DMS153 (cell line): ENCODE results near the gene MED13.
"Not testable (repeated sequence)": the region's sequence is repeated elsewhere in the genome, so short reads cannot be mapped to it uniquely, and the experiment has no call there.

Source experiments
- DNase-seq: peaks from one replicate; lab custom pipeline; 2025; lab: John Stamatoyannopoulos, UW

MED13 gene

GRCh38 chr17:62090021-62090824 is 25.1 kb upstream of the MED13 start:
- no peak for DNase-seq

DNA sequence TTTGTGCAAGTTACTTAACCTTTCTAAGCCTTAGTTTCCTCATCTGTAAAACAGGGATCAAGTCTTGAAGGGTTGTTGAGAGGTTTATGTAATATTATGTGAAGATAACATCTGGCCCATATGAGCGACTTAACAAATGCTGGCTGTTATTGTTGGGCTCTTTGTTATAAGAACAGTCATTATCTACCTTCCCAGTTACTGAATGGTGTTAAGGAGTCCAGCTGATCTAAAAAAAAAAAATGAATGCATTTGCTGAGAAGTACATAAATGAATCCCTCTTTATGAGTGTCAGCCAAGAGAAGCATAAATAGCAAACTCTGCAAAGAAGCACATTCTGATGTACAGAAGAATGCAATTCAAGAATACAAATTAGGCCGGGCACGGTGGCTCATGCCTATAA is 24.3 kb upstream of the MED13 start:
- DNase-seq: no peak

DNA sequence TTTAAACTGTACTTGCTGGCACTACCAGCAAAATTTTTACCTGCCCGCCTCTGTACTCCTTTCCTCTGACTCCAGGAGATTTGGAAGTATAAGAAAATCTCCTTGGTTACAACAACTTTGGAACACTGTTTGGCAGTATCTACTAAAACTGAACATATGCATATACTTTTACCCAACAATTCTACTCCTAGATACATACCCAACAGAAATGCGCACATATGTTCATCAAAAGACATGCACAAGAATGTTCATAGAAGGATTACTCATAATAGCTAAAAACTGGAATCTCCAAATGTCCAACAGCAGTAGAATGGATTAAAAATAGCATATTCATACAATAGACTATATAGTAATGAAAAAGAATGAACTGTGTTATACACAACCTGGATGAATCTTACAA is 21.7 kb upstream of the MED13 start:
- no peak for DNase-seq

- no peak for DNase-seq
Measured at GRCh38 chr17:62085511-62086408, 20.7 kb upstream of the MED13 start.

DNA sequence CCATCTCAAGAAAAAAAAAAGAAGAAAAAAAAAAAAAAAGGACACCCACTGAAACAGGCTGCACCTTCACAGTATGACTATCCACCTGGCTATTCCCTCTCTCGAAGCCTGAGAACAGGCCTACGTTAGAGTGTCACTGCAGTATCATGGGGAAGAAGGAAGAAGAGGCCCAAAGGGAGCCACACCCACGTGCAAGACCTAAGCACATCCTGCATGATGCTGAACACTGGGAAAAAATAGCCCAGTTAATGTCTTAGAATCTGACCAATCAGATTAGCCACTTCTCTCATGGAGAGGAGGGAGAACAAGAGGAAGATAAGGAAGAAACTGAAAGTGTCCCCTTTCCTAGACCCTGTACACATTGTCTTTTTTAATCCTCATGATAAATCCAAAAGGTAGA is 19.5 kb upstream of the MED13 start:
- no peak for DNase-seq

- DNase-seq: no peak
Measured at GRCh38 chr17:62083651-62084050, 18.6 kb upstream of the MED13 start.

- DNase-seq: no peak
Measured at GRCh38 chr17:62080647-62081046, 15.6 kb upstream of the MED13 start.

GRCh38 chr17:62078009-62078408 is 12.9 kb upstream of the MED13 start:
- no peak for DNase-seq

DNA sequence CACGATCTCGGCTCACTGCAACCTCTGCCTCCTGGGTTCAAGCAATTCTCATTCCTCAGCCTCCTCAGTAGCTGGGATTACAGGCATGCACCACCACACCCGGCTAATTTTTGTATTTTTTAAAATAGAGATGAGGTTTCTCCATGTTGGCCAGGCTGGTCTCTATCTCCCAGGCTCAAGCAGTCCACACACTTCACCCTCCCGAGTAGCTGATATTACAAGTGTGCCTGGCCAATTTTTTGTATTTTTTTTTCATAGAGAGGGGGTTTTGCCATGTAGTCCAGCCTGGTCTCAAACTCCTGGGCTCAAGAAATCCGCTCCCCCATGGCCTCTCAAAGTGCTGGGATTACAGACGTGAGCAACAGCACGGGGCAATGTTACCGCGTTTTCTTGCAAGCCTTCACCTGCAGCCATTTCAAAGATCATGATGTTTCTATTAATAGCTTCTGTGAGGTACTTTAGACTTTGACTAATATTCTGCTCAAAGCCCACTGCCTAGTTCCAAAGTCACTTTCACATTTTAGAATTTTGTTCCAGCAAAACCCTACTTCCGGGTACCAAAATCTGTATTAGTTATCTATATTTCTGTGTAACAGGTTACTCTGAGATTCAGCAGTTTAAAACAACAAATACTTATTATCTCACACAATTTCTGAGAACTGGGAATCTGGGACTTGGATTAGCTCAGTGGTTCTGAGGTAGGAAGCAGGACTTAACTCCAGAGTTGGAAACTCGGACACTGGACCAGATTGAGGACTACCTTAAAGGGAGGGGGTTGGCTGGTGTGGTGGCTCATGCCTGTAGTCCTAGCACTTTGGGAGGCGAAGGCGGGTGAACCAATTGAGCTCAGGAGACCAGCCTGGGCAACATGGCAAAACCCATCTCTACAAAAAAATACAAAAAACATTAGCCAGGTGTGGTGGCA is 12.0 kb upstream of the MED13 start:
- no peak for DNase-seq

- no peak for DNase-seq
Measured at GRCh38 chr17:62075308-62075815, 10.3 kb upstream of the MED13 start.

DNA sequence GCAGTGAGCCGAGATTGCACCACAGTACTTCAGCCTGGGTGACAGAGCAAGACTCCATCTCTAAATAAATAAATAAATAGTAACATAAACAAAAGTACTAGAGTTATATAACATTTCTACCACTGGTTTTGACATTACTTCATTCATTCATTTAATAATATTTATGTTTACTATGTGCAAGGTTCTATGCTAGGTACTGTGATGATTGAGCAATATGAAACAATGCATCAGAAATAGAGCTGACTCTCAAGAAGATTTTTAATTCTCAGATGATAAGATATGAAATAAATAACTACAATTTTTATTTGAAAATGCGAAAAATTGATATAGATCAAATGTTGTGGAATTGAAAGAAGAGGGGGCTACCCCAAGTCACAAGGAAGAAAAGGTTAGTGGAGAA is 8.9 kb upstream of the MED13 start:
- no peak for DNase-seq

DNA sequence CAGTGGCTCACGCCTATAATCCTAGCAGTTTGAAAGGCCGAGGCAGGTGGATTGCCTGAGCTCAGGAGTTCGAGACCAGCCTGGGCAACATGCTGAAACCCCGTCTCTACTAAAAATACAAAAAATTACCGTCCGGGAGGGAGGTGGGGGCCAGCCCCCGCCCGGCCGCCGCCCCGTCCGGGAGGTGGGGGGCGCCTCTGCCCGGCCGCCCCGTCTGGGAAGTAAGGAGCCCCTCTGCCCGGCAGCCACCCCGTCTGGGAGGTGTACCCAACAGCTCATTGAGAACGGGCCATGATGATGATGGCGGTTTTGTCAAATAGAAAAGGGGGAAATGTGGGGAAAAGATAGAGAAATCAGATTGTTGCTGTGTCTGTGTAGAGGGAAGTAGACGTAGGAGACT is 7.8 kb upstream of the MED13 start:
- not testable (repeated sequence) for DNase-seq

GRCh38 chr17:62070900-62071299 is 5.8 kb upstream of the MED13 start:
- DNase-seq: no peak

DNA sequence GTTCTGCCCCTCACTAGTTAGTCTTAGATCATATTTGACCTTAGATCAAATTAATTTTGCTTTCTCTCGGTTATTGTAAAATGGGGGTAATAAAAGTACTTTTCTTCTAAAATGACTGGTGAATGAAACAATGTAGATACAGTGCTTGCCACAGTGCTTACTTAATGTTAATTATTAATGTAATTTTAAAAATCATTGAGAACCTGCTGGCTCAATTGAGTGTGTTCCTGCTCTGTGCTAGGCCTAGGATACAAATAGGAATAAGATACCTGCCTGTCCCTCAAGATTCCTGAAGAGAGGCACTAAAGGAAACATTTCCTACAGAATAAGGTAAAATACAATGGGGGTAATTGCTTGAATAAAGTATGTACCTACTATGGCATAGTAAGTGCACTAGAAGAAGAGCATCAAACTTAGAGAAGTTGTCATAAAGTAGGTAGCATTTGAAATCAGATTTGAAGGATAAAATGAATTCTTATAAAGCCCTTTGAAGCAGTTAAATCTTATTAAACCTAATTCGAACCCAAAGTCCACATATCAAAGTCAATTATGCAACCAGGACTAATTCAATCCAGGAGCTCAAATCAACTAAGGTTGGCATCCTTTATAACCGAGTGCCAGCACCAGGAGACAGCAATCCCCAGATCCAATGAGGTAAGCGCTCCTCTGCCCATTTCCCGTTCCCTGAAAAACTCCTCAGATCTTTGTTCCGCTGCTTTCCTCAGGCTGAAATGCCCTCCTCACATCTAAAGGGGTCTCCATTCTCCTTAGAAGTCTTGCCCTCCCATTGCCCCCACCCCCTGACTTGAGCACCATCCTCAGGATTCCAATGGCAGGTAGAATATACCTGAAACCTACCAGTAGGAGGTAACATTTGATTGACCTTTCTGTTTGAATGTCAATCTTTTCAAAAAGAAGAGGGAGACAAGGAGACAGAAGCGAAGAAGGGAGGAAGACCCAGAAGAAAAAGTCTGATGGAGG is 2.4 kb upstream of the MED13 start:
- DNase-seq: no peak

GRCh38 chr17:62065611-62066468 is 762 bp upstream of the MED13 start:
- peak; percentile 85 for DNase-seq

GRCh38 chr17:62064029-62064790 is 868 bp downstream of the MED13 start:
- no peak for DNase-seq

- no peak for DNase-seq
Measured at GRCh38 chr17:62062944-62063343, 2.1 kb downstream of the MED13 start.

- no peak for DNase-seq
Measured at GRCh38 chr17:62062302-62062701, 2.8 kb downstream of the MED13 start.

GRCh38 chr17:62059414-62059813 is 5.7 kb downstream of the MED13 start:
- DNase-seq: no peak
